HEK293 (cell line): ENCODE measurements around the gene TEX38.
"Not testable (repeated sequence)": the region's sequence is repeated elsewhere in the genome, so short reads cannot be mapped to it uniquely, and the experiment has no call there.

Experiments used
- CTCF ChIA-PET: fragments of 350-600 bp; formaldehyde crosslinking; extraction: SDS; loops from one replicate; lab custom pipeline; 2021; ENCODE audit warnings: antibody characterized with exemption; lab: Yijun Ruan, JAX
- POLR2A ChIA-PET: fragments of 300-600 bp; formaldehyde crosslinking; extraction: SDS; loops from one replicate; lab custom pipeline; 2020; ENCODE audit warnings: antibody characterized with exemption, inconsistent platforms; lab: Yijun Ruan, JAX
- H3K27ac ChIP-seq: fragments of 200-500 bp; sonication (Bioruptor generic); 2 replicates; pipeline ENCODE4 v1.5.1; 2014; ENCODE audit warnings: low read depth, low read length, control low read depth, inconsistent platforms; ENCODE audit errors: extremely low read depth
- H3K36me3 ChIP-seq, 2 experiments: fragments of 200-500 bp in 1 of 2; sonication (Bioruptor generic) in 1 of 2; 1 replicate in 1 of 2; 2 replicates in 1 of 2; pipeline ENCODE4 v1.5.1; 2014 to 2017; ENCODE audit warnings: inconsistent platforms in 2 of 2, low read length in 2 of 2; ENCODE audit not compliant: control insufficient read depth in 2 of 2, insufficient read depth in 1 of 2
- H3K4me1 ChIP-seq: fragments of 200-500 bp; sonication (Bioruptor generic); 2 replicates; pipeline ENCODE4 v1.5.1; 2014; ENCODE audit warnings: mild to moderate bottlenecking, low read length, inconsistent platforms; ENCODE audit not compliant: control insufficient read depth, insufficient read depth
- H3K4me3 ChIP-seq: 2 replicates; pipeline ENCODE4 v1.5.1; 2011; ENCODE audit warnings: low read depth, mild to moderate bottlenecking, control low read depth, low read length, moderate library complexity
- H3K9me3 ChIP-seq: fragments of 200-500 bp; sonication (Bioruptor generic); 2 replicates; pipeline ENCODE4 v1.5.1; 2014; ENCODE audit warnings: low read depth, low read length, inconsistent platforms; ENCODE audit not compliant: control insufficient read depth, insufficient read depth
- PRDM2 ChIP-seq: fragments of 450-650 bp; formaldehyde crosslinking; IDR thresholded peaks from 2 replicates; pipeline ENCODE4 v1.5.1; 2016; ENCODE audit warnings: missing biosample characterization, missing genetic modification characterization, borderline replicate concordance
- SCRT1 ChIP-seq: fragments of 450-650 bp; formaldehyde crosslinking; IDR thresholded peaks from 2 replicates; pipeline ENCODE4 v1.5.1; 2016; ENCODE audit warnings: missing biosample characterization, missing genetic modification characterization, borderline replicate concordance
- SP7 ChIP-seq: fragments of 450-650 bp; formaldehyde crosslinking; IDR thresholded peaks from 2 replicates; pipeline ENCODE4 v1.5.1; 2016; ENCODE audit warnings: missing biosample characterization, missing genetic modification characterization
- ZBTB44 ChIP-seq: fragments of 450-650 bp; IDR thresholded peaks from 2 replicates; pipeline ENCODE4 v1.5.1; 2018; ENCODE audit warnings: missing biosample characterization, mild to moderate bottlenecking, missing genetic modification characterization
- ZBTB6 ChIP-seq: fragments of 450-650 bp; formaldehyde crosslinking; IDR thresholded peaks from 2 replicates; pipeline ENCODE4 v1.5.1; 2017; ENCODE audit warnings: missing biosample characterization, missing genetic modification characterization
- ZNF133 ChIP-seq: fragments of 450-650 bp; formaldehyde crosslinking; IDR thresholded peaks from 2 replicates; pipeline ENCODE4 v1.5.1; 2016; ENCODE audit warnings: missing biosample characterization, missing genetic modification characterization
- ZNF138 ChIP-seq: fragments of 450-650 bp; formaldehyde crosslinking; IDR thresholded peaks from 2 replicates; pipeline ENCODE4 v1.5.1; 2016; ENCODE audit warnings: missing biosample characterization, missing genetic modification characterization, borderline replicate concordance
- ZNF146 ChIP-seq: fragments of 450-650 bp; formaldehyde crosslinking; IDR thresholded peaks from 2 replicates; pipeline ENCODE4 v1.5.1; 2016; ENCODE audit warnings: missing biosample characterization, missing genetic modification characterization
- ZNF433 ChIP-seq: fragments of 450-650 bp; formaldehyde crosslinking; IDR thresholded peaks from 2 replicates; pipeline ENCODE4 v1.5.1; 2016; ENCODE audit warnings: missing biosample characterization, missing genetic modification characterization, low read depth
- ZNF558 ChIP-seq: fragments of 450-650 bp; formaldehyde crosslinking; IDR thresholded peaks from 2 replicates; pipeline ENCODE4 v1.5.1; 2016; ENCODE audit warnings: missing biosample characterization, missing genetic modification characterization
- TF ChIP-seq, protein P1 (sequence below): fragments of 450-650 bp; formaldehyde crosslinking; IDR thresholded peaks from 2 replicates; pipeline ENCODE4 v1.5.1; 2017; ENCODE audit warnings: missing biosample characterization, missing genetic modification characterization
- TF ChIP-seq, protein P2 (sequence below): fragments of 450-650 bp; formaldehyde crosslinking; IDR thresholded peaks from 2 replicates; pipeline ENCODE4 v1.5.1; 2016; ENCODE audit warnings: missing biosample characterization, missing genetic modification characterization
- TF ChIP-seq, protein P3 (sequence below): fragments of 450-650 bp; formaldehyde crosslinking; IDR thresholded peaks from 2 replicates; pipeline ENCODE4 v1.5.1; 2016; ENCODE audit warnings: missing biosample characterization, missing genetic modification characterization
- TF ChIP-seq, protein P4 (sequence below): IDR thresholded peaks from 2 replicates; pipeline ENCODE4 v1.6.1; 2011; ENCODE audit warnings: mild to moderate bottlenecking, low read depth, low read length, borderline replicate concordance

TEX38 gene

DNA sequence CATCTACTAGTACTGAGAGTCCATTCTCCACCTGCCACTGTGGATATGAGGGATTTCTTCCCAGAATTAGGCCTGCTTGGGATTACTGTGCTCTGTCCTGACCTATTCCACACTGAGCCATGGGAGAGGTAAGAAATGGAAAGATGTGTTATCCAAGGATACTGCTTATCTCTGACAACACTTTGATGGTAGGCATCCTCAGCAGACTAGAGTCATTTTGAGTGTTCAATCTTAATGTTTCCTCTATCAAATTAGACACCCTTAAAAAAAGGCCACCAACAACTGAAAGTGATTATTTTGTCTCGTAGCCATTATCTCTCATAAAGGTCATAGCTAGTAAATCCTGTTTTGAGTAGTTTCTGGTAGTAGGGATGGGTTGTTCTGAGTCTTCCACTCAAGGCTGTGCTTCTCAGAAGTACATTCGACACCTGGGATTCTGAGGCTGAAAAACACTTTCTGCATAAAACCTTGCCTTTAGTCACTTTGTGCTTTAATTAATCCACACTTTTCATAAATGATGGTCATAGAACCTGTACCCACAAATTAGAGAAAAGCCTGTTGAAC, 12.3 kb upstream of the TEX38 start (continued):
- TF ChIP-seq PRDM2: no peak
- TF ChIP-seq SCRT1 (tag by site-specific recombination): no peak
- TF ChIP-seq ZNF433 (tag by site-specific recombination): no peak
- no peak for TF ChIP-seq SP7
- no peak for TF ChIP-seq ZNF138 (tag by site-specific recombination)
- no peak for TF ChIP-seq ZBTB44 (tag by site-specific recombination)
- TF ChIP-seq, protein P1, sequence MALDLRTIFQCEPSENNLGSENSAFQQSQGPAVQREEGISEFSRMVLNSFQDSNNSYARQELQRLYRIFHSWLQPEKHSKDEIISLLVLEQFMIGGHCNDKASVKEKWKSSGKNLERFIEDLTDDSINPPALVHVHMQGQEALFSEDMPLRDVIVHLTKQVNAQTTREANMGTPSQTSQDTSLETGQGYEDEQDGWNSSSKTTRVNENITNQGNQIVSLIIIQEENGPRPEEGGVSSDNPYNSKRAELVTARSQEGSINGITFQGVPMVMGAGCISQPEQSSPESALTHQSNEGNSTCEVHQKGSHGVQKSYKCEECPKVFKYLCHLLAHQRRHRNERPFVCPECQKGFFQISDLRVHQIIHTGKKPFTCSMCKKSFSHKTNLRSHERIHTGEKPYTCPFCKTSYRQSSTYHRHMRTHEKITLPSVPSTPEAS (tag by site-specific recombination): no peak

- H3K9me3 ChIP-seq, CTCF ChIA-PET, POLR2A ChIA-PET, H3K4me1 ChIP-seq, H3K27ac ChIP-seq, H3K4me3 ChIP-seq: not testable (repeated sequence)
- H3K36me3 ChIP-seq: peaks cover 15 to 72% of the 10 kb centered on the region in 2 experiments
These were observed 11.5 kb upstream of the TEX38 start for GRCh38 chr1:46660116-46660515.

DNA sequence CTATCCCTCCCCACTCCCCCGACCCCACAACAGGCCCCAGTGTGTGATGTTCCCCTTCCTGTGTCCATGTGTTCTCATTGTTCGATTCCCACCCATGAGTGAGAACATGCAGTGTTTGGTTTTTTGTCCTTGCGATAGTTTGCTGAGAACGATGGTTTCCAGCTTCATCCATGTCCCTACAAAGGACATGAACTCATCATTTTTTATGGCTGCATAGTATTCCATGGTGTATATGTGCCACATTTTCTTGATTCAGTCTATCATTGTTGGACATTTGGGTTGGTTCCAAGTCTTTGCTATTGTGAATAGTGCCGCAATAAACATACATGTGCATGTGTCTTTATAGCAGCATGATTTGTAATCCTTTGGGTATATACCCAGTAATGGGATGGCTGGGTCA, 8.7 kb upstream of the TEX38 start:
- H3K4me3 ChIP-seq, CTCF ChIA-PET, H3K4me1 ChIP-seq, H3K9me3 ChIP-seq, H3K27ac ChIP-seq, POLR2A ChIA-PET: not testable (repeated sequence)
- TF ChIP-seq, protein P2, sequence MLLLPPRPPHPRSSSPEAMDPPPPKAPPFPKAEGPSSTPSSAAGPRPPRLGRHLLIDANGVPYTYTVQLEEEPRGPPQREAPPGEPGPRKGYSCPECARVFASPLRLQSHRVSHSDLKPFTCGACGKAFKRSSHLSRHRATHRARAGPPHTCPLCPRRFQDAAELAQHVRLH: peak; percentile 70; the same call in 1 of the 2 replicates
- TF ChIP-seq ZNF146 (tag by site-specific recombination): peak; percentile 99
- H3K36me3 ChIP-seq: peaks cover 9 to 59% of the 10 kb centered on the region in 2 experiments

GRCh38 chr1:46665983-46666382, 5.7 kb upstream of the TEX38 start:
- no peak overlapping the region for H3K4me3 ChIP-seq
- POLR2A ChIA-PET: interaction anchor here (3.2 kb wide), 1 partner anchor 62 kb away, joined by 16 read pairs; the partner anchor contains the start of gene MKNK1
- no peaks in the 10 kb centered on the region for H3K9me3 ChIP-seq
- CTCF ChIA-PET: interaction anchor here (0.5 to 2.5 kb wide), 3 partner anchors 44 to 224 kb away, joined by 3 to 8 read pairs (median 3); no protein-coding TSS in a partner anchor
- no peaks in the 10 kb centered on the region for H3K4me1 ChIP-seq
- no peak overlapping the region for H3K27ac ChIP-seq
- H3K36me3 ChIP-seq: peaks cover 7 to 37% of the 10 kb centered on the region in 2 experiments; a peak in 2 of 3 replicates
- TF ChIP-seq, protein P3, sequence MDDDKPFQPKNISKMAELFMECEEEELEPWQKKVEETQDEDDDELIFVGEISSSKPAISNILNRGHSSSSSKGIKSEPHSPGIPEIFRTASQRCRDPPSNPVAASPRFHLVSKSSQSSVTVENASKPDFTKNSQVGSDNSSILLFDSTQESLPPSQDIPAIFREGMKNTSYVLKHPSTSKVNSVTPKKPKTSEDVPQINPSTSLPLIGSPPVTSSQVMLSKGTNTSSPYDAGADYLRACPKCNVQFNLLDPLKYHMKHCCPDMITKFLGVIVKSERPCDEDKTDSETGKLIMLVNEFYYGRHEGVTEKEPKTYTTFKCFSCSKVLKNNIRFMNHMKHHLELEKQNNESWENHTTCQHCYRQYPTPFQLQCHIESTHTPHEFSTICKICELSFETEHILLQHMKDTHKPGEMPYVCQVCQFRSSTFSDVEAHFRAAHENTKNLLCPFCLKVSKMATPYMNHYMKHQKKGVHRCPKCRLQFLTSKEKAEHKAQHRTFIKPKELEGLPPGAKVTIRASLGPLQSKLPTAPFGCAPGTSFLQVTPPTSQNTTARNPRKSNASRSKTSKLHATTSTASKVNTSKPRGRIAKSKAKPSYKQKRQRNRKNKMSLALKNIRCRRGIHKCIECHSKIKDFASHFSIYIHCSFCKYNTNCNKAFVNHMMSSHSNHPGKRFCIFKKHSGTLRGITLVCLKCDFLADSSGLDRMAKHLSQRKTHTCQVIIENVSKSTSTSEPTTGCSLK (tag by site-specific recombination): no peak
- TF ChIP-seq, protein P4, sequence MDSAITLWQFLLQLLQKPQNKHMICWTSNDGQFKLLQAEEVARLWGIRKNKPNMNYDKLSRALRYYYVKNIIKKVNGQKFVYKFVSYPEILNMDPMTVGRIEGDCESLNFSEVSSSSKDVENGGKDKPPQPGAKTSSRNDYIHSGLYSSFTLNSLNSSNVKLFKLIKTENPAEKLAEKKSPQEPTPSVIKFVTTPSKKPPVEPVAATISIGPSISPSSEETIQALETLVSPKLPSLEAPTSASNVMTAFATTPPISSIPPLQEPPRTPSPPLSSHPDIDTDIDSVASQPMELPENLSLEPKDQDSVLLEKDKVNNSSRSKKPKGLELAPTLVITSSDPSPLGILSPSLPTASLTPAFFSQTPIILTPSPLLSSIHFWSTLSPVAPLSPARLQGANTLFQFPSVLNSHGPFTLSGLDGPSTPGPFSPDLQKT: no peak
- no peak for TF ChIP-seq ZNF558 (tag by site-specific recombination)
- no peak for TF ChIP-seq ZNF133
- TF ChIP-seq ZBTB6: no peak
